GM18909 (cell line): ENCODE data around the gene MRNIP.
"Not testable (repeated sequence)": the region's sequence is repeated elsewhere in the genome, so short reads cannot be mapped to it uniquely, and the experiment has no call there.

Experiments used
- ATAC-seq: cut with Tn5 transposase; IDR thresholded peaks from one replicate; pipeline ENCODE4 v1.9.1; 2021; ENCODE audit warnings: mild to moderate bottlenecking; ENCODE audit not compliant: unreplicated experiment, poor library complexity

The MRNIP gene

GRCh38 chr5:179872828-179873575 is 14.4 kb upstream of the MRNIP start:
- no peak for ATAC-seq

- ATAC-seq, result no peak
Observed at GRCh38 chr5:179872055-179872827, 13.6 kb upstream of the MRNIP start.

DNA sequence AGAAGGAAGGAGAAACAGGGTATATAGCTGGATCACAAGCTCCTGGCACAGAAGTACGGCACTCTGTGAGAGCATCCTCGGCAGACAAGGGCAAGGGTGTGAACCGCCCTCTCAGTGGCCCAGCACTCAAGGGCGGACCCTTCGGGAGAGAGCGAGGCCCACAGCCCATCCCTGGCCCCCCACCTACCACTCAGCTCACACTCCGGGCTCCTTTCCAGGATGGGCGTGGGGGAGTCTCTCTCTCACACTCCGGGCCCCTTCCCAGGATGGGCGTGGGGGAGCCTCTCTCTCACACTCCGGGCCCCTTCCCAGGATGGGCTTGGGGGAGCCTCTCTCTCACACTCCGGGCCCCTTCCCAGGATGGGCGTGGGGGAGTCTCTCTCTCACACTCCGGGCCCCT is 12.9 kb upstream of the MRNIP start:
- not testable (repeated sequence) for ATAC-seq

DNA sequence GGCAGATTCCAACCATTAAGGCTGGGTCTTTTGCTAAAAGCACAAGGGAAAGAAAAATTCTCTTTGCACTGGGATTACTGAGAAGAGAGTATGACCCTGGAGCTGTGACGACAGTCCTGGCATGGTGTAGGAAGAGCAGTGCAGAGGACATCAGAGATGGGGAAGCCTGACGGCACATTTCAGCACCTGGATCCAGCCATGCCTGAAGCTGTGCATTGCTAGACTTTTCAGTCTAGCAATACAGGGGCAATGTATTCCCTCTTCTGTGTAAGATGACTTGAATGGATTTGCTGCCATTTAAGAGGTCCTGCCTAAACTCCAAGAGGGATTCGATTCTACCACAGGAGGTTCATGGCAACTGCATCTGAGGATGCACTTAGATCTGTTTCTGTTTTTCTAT is 12.3 kb upstream of the MRNIP start:
- no peak for ATAC-seq

DNA sequence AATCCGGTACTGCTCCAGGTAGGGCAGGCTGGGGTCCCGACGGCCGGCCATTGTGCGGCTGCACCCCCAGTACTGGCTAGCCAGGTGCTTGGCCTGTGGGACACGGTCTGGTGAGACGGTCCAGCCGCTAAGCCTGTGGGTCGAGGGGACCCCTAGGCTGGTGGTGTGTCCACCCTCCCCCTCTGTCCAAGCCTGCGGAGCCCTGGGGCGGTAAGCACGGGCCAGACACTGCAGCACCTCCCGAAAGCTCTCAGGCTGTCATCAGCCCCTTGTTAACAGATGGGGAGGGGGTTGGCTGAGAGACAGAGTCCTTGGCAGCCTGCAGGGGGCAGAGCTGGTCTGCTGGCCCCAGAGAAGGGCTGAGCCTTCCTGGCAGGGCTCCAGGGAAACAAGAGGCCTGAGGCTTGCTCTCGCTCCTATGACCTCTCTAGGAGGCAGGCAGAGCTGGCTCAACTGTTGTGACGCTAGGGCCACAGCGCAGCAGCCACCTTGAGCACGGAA is 11.8 kb upstream of the MRNIP start:
- ATAC-seq, result no peak

DNA sequence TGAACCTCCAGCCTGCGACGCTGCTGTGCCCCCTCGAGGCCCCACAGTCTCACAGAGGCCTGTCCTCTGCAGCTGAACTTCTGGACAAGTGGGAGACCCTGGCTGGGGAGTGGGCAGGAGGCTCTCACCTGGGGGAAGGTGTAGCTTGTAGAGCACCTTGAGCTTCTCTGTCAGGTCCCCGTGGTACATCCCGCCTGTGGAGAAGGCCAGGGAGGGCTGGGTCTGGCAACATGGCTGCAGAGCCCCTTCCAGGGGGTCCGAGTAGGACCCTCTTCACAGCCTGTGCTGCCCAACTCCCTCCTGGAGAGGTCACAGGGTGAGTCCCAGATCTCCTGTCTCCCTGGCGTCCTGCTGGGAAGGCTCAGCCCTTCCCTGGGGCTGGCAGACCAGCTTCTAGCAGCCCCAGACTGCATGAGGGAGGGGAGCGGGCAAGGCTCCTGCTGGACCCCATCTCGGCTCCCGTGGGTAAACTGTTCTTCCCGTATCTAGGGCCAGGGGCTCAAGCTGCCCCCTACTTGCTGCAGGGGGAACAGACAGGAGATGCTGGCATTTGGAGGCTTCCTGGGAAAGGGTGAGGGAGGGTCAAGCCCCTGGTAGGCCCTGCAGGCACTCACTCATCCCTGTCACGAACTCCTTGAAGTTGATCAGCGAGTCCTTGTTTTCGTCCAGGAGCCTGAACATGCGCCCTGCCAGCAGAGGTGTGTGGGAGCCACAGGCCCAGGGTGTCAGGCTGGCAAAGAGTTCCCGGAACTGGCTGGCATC is 11.2 kb upstream of the MRNIP start:
- ATAC-seq, result no peak

DNA sequence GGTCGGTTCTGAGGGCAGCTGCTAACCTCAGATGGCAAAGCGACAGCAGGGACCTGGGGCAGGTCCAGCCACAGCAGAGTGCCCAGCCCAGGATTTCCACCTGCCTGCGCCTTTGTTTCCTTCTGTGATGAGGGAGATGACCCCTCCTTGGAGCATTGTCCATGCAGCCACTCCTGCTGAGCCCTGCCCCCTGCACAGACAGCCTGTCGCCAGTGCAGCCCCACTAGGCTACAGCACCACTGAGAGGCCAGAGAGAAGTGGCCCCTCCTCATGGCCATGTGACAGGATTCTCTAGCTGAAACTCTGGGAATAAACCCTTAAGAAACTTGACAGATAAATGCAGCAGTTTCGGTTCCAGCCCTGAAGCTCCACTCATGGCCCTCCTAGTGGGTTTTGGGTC is 10.5 kb upstream of the MRNIP start:
- ATAC-seq, result no peak

- no peak for ATAC-seq
Observed at GRCh38 chr5:179868541-179868940, 9.9 kb upstream of the MRNIP start.

DNA sequence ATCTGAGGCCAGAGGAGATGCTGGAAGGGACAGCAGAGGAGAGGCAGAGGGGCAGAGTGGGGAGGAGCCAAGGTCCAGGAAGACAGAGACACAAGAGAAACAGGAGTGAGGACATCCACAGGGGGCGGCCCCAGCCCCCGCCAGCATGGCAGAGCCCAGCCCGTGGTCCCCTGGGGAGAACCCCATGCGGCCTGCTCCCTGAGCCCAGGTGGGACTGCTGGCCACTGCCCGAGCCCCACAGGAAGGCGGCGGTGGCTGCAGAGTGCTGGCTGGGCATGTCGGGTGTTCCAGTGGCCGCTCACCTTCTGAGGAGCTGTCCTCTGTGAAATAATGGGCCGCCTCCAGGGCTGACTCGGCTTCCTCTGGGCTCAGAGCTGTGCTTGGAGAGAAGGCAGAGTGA is 8.9 kb upstream of the MRNIP start:
- ATAC-seq, result no peak

GRCh38 chr5:179867079-179867465 is 8.5 kb upstream of the MRNIP start:
- no peak for ATAC-seq

DNA sequence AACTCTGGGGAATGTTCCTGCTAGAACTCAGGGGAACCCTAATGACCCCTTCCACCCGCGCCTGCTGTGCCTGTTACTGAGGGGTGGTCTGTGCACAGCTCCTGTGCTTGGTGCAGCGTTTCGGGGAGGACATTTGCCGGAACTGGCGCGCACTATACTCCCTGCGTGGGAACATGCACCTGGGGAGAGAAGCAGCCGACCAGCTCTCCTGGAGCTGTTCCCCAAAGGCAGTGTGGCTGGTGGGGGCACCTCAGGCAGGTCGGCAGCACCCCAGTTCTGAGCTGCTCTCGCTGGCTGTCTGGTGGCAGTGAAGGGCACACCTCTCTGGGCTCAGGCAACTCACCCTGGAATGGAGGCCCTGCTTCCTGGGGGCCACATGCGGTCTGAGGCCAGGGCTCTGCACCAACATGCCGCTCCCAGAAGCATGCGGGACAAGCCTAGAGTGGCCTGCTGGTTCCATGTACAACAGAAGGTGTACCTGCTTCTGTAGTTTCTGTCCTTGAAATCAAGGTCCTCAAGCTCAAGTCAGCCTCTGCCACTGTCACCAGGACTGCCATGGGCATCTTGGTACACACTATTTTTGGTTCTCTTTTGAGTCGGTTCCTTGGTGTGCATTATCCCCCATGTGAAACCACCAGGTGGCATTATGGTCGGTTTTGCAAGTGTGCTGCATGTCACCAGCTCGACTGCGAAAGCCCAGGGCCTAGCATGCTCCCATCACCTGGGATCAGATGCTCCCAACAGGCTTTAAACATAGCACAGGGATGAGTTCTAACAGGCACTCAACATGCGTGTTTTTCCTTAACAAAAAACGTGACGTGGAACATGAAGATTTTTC is 7.8 kb upstream of the MRNIP start:
- no peak for ATAC-seq

DNA sequence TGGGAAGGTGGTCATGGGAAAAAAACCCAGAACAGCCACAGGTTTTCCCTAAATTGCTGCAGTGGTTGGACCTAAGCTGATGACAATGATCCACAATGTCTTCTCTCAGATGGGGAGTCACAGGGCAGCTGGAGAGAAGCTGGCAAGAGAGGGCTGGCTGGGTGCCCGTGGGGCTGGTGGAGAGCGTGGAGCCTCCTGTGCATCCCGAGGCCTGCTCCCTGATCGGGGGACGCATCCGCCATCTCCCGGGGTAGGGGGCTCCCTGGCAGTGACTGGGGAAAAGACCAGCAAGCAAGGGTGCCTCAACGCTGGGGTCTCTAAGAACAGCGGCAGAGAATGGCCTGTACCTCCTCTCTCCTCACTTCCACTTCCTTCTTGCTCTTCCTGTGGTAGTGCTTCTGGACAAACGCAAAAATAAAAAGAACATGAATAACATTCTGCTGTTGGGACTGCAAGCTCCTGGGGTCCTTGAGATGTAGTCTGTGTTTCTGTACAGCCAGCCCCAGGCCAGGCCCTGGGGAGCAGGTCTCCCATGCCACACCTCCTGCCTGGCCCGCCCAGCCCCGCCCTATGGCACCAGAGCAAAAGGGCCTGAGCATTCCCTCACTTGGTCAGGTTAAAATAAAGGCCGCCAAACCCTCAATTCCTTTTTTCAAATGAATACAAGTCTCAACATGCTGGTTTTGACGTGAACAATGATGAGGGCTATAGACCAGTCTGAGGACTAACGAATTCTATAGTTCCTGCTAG is 7.0 kb upstream of the MRNIP start:
- no peak for ATAC-seq

- no peak for ATAC-seq
Observed at GRCh38 chr5:179864686-179865085, 6.1 kb upstream of the MRNIP start.

GRCh38 chr5:179863449-179864085 is 5.0 kb upstream of the MRNIP start:
- ATAC-seq, result no peak

DNA sequence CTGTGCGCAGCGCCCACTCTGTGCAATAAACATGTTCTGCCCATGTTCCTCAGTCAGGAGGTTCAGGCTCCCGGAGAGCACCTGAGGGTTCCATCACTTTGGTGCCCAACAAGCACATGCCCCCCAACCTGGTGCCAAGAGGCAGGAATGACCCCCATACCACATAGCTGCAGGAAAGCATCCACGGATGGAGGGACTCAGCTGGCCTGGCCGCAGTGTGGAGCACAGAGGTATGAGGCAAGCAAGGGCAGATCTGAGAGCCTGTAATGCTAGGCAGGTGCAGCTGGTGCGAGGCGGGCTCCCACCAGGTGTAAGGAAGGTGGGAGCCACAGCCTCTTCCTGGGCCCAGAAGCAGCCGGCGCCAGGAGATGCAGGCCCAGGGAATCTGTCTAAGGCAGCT is 4.3 kb upstream of the MRNIP start:
- ATAC-seq, result no peak

- ATAC-seq, result no peak
Observed at GRCh38 chr5:179862296-179862695, 3.7 kb upstream of the MRNIP start.

GRCh38 chr5:179860301-179860700 is 1.7 kb upstream of the MRNIP start:
- no peak for ATAC-seq

GRCh38 chr5:179858241-179858585 is 404 bp downstream of the MRNIP start:
- peak; percentile 47 for ATAC-seq

DNA sequence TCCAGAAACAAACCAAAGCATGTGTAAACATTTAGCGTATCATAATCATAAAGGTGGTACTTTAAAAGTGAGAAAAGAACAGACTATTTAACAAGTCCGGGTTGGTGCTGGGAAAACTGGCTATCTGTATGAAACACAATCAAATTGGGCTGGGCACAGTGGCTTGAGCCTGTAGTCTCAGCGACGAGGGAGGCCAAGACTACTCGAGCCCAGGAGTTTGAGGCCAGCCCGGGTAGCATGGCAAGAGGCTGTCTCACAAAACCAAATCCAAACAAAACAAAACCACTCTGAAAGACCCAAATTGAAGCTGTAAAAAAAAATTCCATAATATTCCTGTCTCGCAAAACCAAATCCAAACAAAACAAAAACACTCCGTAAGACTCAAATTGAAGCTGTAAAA is 4.3 kb downstream of the MRNIP start:
- no peak for ATAC-seq
